Thymus (tissue), 11 donors: ENCODE results near the gene SPTBN1. TPM values are rescaled to one million over a fixed set of nuclear protein-coding genes. Genes with fewer than 3 reads are reported as not detected.

Source experiments
- DNase-seq, 9 donors: peaks; one replicate each; pipeline ENCODE4 v3.0.0-alpha.2; 2013; ENCODE audit warnings: low spot score in 9 of 9, low read depth in 6 of 9, missing footprints in 1 of 9
- H3K27ac ChIP-seq, 2 donors: one replicate each; pipeline ENCODE4 v1.5.1; 2013; ENCODE audit warnings: control low read depth in 1 of 2, low read depth in 1 of 2, low read length in 1 of 2, mild to moderate bottlenecking in 1 of 2, moderate library complexity in 1 of 2
- H3K27me3 ChIP-seq, 2 donors: one replicate each; pipeline ENCODE4 v1.5.1; 2013; ENCODE audit warnings: low read length in 1 of 2; ENCODE audit not compliant: control insufficient read depth in 2 of 2, insufficient read depth in 1 of 2
- H3K36me3 ChIP-seq, 2 donors: one replicate each; pipeline ENCODE4 v1.5.1; 2013; ENCODE audit warnings: low read length in 1 of 2, mild to moderate bottlenecking in 1 of 2, moderate library complexity in 1 of 2; ENCODE audit not compliant: control insufficient read depth in 2 of 2, insufficient read depth in 2 of 2
- H3K4me1 ChIP-seq, 2 donors: one replicate each; pipeline ENCODE4 v1.5.1; 2013; ENCODE audit warnings: low read length in 2 of 2; ENCODE audit not compliant: control insufficient read depth in 2 of 2, insufficient read depth in 2 of 2
- H3K4me3 ChIP-seq, 2 donors: one replicate each; pipeline ENCODE4 v1.5.1; 2013; ENCODE audit warnings: low read length in 2 of 2, control low read depth in 1 of 2, mild to moderate bottlenecking in 1 of 2
- H3K9me3 ChIP-seq, 2 donors: one replicate each; pipeline ENCODE4 v1.5.1; 2013; ENCODE audit warnings: low read length in 1 of 2, mild to moderate bottlenecking in 1 of 2; ENCODE audit not compliant: control insufficient read depth in 2 of 2, insufficient read depth in 1 of 2
- whole genome bisulfite sequencing: extraction: QIAGEN DNeasy Blood & Tissue Kit; methylation state at CpG from one replicate; pipeline ENCODE4 v1.1.7; 2013; 5-methylcytosine and 5-hydroxymethylcytosine counted together
- polyA plus RNA-seq: library from polyadenylated mRNA; stranded (reverse); fragments of 200-250 nt; gene quantifications from one replicate; pipeline ENCODE4 v1.2.3, GENCODE V29; 2013
- total RNA-seq: library from RNA; stranded (reverse); fragments of 120-200 nt; gene quantifications from one replicate; pipeline ENCODE4 v1.2.4, GENCODE V29; 2013
- donor health status: healthy.

SPTBN1 gene
- total and polyA plus RNA-seq, 2 donors, result 37.1 to 74.4 TPM

GRCh38 chr2:54564439-54564838 lies 108.3 kb downstream of the SPTBN1 start:
- Histone ChIP-seq H3K27ac (no peak overlapping the region), H3K36me3 (no peaks in the 10 kb centered on the region), H3K4me1 (peaks cover 16 to 39% of the 10 kb centered on the region in 2 donors), H3K9me3 (no peaks in the 10 kb centered on the region), H3K27me3 (no peaks in the 10 kb centered on the region), H3K4me3 (no peak overlapping the region)
- DNase-seq, result no peak
- WGBS, result 96% methylated on average over 2 of the region's 2 CpGs

DNA sequence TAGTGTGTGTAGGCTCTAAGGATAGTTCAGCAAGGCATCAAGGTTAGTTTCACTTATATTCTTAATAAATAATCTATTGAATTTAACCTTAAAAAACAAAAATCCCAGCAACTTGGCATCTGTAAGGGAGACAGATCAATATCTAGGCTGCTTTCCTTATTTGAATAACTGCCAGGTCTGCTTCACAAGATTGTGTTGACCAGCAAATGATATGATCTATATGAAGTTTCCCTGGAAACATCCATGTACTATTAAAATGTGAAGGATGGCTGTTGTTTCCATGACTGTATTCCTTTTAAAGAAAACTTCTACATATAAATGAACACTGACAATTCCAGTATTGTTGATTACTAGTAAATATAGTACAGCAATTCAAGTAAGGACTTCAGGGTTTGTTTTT lies 109.4 kb downstream of the SPTBN1 start:
- H3K27me3 ChIP-seq, result no peaks in the 10 kb centered on the region
- H3K4me3 ChIP-seq, result no peak overlapping the region
- H3K36me3 ChIP-seq, result no peaks in the 10 kb centered on the region
- peaks cover 27 to 50% of the 10 kb centered on the region in 2 donors for H3K4me1 ChIP-seq
- no peak for DNase-seq
- H3K9me3 ChIP-seq, result no peaks in the 10 kb centered on the region
- H3K27ac ChIP-seq, result no peak overlapping the region

DNA sequence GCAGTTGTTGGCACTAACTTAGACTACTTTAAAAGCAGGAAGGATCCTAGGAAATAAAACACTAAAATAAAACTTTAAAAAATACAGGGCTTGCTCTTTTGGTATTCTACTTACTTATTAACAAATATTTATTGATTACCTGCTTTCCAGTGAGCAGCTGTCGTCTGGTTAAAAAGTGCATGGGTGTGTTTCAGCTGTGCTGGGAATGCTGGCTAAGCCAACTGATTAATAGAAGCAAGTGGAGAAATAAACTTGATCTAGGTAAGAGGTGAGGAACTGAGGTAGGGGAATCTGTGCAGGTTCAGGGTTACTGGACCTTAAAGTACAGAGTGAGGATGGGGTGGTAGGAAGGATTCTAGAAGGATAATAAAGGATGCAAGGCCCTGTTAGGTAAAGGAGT lies 110.8 kb downstream of the SPTBN1 start:
- WGBS, result 98% methylated on average over 1 of the region's 1 CpG
- H3K4me1 ChIP-seq, result peaks cover 37 to 55% of the 10 kb centered on the region in 2 donors
- no peaks in the 10 kb centered on the region for H3K9me3 ChIP-seq
- H3K4me3 ChIP-seq, result no peak overlapping the region
- H3K27me3 ChIP-seq, result no peaks in the 10 kb centered on the region
- DNase-seq, result no peak
- H3K36me3 ChIP-seq, result no peaks in the 10 kb centered on the region
- H3K27ac ChIP-seq, result no peak overlapping the region

- peak overlapping the region; percentile 58 to 91 for H3K27ac ChIP-seq
- no peaks in the 10 kb centered on the region for H3K27me3 ChIP-seq
- 16% methylated on average over 5 of the region's 5 CpGs for WGBS
- no peak overlapping the region for H3K4me3 ChIP-seq
- DNase-seq, result no peak
- no peaks in the 10 kb centered on the region for H3K9me3 ChIP-seq
- H3K36me3 ChIP-seq, result no peaks in the 10 kb centered on the region
- peaks cover 49 to 60% of the 10 kb centered on the region in 2 donors for H3K4me1 ChIP-seq
Measured at GRCh38 chr2:54568876-54569321, 112.8 kb downstream of the SPTBN1 start.

- Histone ChIP-seq H3K9me3 (no peaks in the 10 kb centered on the region), H3K27ac (peak overlapping the region; percentile 89 to 91), H3K27me3 (no peaks in the 10 kb centered on the region), H3K36me3 (no peaks in the 10 kb centered on the region), H3K4me1 (peaks cover 58 to 63% of the 10 kb centered on the region in 2 donors), H3K4me3 (peak overlapping the region in 1 of 2 donors; percentile 6)
- DNase-seq, result peak in 1 of 9 donors; percentile 75
- WGBS, result 86% methylated on average over 3 of the region's 3 CpGs
Measured at GRCh38 chr2:54569745-54570301, 113.7 kb downstream of the SPTBN1 start.

GRCh38 chr2:54570321-54570855 lies 114.3 kb downstream of the SPTBN1 start:
- peak in 1 of 9 donors; percentile 57 for DNase-seq
- 37% methylated on average over 5 of the region's 5 CpGs for WGBS
- H3K27me3 ChIP-seq, result no peaks in the 10 kb centered on the region
- peak overlapping the region; percentile 91 to 92 for H3K27ac ChIP-seq
- no peaks in the 10 kb centered on the region for H3K9me3 ChIP-seq
- no peaks in the 10 kb centered on the region for H3K36me3 ChIP-seq
- peak overlapping the region in 1 of 2 donors; percentile 6 for H3K4me3 ChIP-seq
- H3K4me1 ChIP-seq, result peaks cover 63 to 69% of the 10 kb centered on the region in 2 donors

GRCh38 chr2:54570925-54571694 lies 115.0 kb downstream of the SPTBN1 start:
- peak in 4 of 9 donors; percentile 53 to 85 (median 63) for DNase-seq
- Histone ChIP-seq H3K4me3 (no peak overlapping the region), H3K36me3 (no peaks in the 10 kb centered on the region), H3K4me1 (peaks cover 68 to 76% of the 10 kb centered on the region in 2 donors), H3K27ac (peak overlapping the region; percentile 91 to 92), H3K9me3 (no peaks in the 10 kb centered on the region), H3K27me3 (no peaks in the 10 kb centered on the region)
- 5% methylated on average over 10 of the region's 10 CpGs for WGBS

- Histone ChIP-seq H3K36me3 (no peaks in the 10 kb centered on the region), H3K27me3 (no peaks in the 10 kb centered on the region), H3K4me1 (peaks cover 71 to 87% of the 10 kb centered on the region in 2 donors), H3K9me3 (no peaks in the 10 kb centered on the region), H3K27ac (peak overlapping the region; percentile 91 to 97), H3K4me3 (no peak overlapping the region)
- peak in 1 of 9 donors; percentile 81 for DNase-seq
- WGBS, result 4% methylated on average over 4 of the region's 4 CpGs
Measured at GRCh38 chr2:54572262-54572635, 116.1 kb downstream of the SPTBN1 start.
